Esophagus (tissue), 2 donors: ENCODE measurements around the gene UBXN7. TPM values are rescaled to one million over a fixed set of nuclear protein-coding genes. Genes with fewer than 3 reads are reported as not detected.
"Not testable (repeated sequence)": the region's sequence is repeated elsewhere in the genome, so short reads cannot be mapped to it uniquely, and the experiment has no call there.

Source experiments
- H3K27ac ChIP-seq, 2 donors: one replicate each; pipeline ENCODE4 v1.5.1; 2013; ENCODE audit warnings: low read depth in 2 of 2, mild to moderate bottlenecking in 2 of 2, inconsistent platforms in 1 of 2, low read length in 1 of 2, moderate library complexity in 1 of 2
- H3K27me3 ChIP-seq, 2 donors: one replicate each; pipeline ENCODE4 v1.6.1; 2013; ENCODE audit warnings: low read length in 2 of 2, control low read depth in 1 of 2, mild to moderate bottlenecking in 1 of 2; ENCODE audit not compliant: insufficient read depth in 2 of 2, control insufficient read depth in 1 of 2
- H3K36me3 ChIP-seq, 2 donors: one replicate each; pipeline ENCODE4 v1.6.1; 2013; ENCODE audit warnings: low read length in 1 of 2; ENCODE audit not compliant: control insufficient read depth in 2 of 2, insufficient read depth in 2 of 2
- H3K4me1 ChIP-seq, 2 donors: one replicate each; pipeline ENCODE4 v1.6.1; 2013; ENCODE audit warnings: low read length in 1 of 2; ENCODE audit not compliant: control insufficient read depth in 2 of 2, insufficient read depth in 2 of 2
- H3K4me3 ChIP-seq, 2 donors: one replicate each; pipeline ENCODE4 v1.5.1; 2013; ENCODE audit warnings: low read length in 2 of 2, mild to moderate bottlenecking in 2 of 2, low read depth in 1 of 2, moderate library complexity in 1 of 2
- H3K9me3 ChIP-seq, 2 donors: one replicate each; pipeline ENCODE4 v1.6.1; 2013; ENCODE audit warnings: mild to moderate bottlenecking in 2 of 2, low read depth in 1 of 2, low read length in 1 of 2, moderate library complexity in 1 of 2; ENCODE audit not compliant: control insufficient read depth in 2 of 2, insufficient read depth in 1 of 2
- WGBS, 2 donors: extraction: QIAGEN DNeasy Blood & Tissue Kit; methylation state at CpG; one replicate each; pipeline ENCODE4 v1.1.7; 2013; 5-methylcytosine and 5-hydroxymethylcytosine counted together
- polyA plus RNA-seq, 2 donors: library from polyadenylated mRNA; stranded (reverse); fragments of 200-250 nt; gene quantifications; one replicate each; pipeline ENCODE4 v1.2.3, GENCODE V29; 2013
- donor health status: healthy with polysubstance abuse.
- donor health status: Bipolar disorder and iron deficiency.

UBXN7 gene
- polyA plus RNA-seq, 2 donors, result 3.8 to 10.2 TPM

DNA sequence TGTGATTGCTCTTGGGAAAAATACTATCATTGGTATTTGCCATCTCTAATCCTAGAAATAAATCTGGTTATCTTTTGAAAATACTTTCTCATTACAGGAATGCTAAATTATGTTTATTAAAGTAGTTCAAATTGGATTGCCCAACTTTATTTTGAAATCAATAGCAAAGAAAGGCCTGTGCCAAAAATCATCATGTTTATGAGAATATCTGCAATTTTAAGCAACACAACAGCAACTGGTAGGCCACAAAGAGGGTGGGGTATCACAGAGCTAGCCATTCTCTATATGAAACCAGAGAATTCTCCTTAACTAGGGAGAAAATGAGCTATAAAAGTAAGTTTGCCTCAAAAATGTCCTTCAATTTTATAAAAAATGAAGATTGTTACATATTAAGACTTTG, 82.2 kb downstream of the UBXN7 start:
- Histone ChIP-seq H3K4me3 (no peak overlapping the region), H3K27ac (no peak overlapping the region), H3K9me3 (no peaks in the 10 kb centered on the region), H3K36me3 (peaks cover 0 to 2% of the 10 kb centered on the region in 2 donors), H3K27me3 (no peaks in the 10 kb centered on the region), H3K4me1 (no peaks in the 10 kb centered on the region)

DNA sequence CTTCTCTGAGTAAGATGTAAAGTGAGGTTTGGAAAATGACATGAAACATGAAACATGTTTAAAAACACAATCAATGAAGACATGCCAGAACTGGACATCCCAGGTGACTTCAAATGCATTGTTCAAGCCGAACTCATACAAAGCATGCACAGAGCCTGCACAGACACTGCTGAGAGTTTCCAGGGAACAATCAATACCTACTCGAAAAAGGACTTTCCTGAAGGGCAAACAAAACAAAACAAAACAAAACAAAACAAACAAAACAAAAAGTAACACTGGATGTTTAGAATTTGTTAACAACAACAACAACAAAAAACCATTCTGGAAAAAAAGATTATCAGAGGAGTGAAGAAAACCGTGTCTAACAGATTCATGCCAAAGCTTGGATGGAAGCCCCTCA, 83.5 kb downstream of the UBXN7 start:
- H3K9me3 ChIP-seq, result no peaks in the 10 kb centered on the region
- peaks cover 0 to 2% of the 10 kb centered on the region in 2 donors for H3K36me3 ChIP-seq
- WGBS, 2 donors, result 85 to 90% methylated on average over 3 of the region's 3 CpGs
- H3K4me3 ChIP-seq, result no peak overlapping the region
- H3K4me1 ChIP-seq, result no peaks in the 10 kb centered on the region
- H3K27ac ChIP-seq, result no peak overlapping the region
- no peaks in the 10 kb centered on the region for H3K27me3 ChIP-seq

- 70 to 75% methylated on average over 4 of the region's 4 CpGs for WGBS, 2 donors
- no peaks in the 10 kb centered on the region for H3K36me3 ChIP-seq
These were observed 87.6 kb downstream of the UBXN7 start for GRCh38 chr3:196344663-196345062.

DNA sequence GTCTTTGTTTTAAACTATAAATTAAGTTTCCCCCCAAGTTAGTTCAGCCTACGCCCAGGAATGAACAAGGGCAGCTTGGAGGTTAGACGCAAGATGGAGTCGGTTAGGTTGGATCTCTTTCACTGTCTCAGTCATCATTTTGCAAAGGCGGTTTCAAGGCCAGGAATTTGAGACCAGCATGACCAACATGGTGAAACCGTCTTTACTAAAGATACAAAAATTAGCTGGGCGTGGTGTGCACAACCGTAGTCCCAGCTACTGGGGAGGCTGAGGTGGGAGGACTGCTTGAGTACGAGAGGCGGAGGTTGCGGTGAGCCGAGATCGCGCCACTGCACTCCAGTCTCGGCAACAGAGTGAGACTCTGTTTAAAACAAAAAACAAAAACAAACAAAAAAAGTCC, 88.3 kb downstream of the UBXN7 start:
- not testable (repeated sequence) for H3K9me3 ChIP-seq, H3K36me3 ChIP-seq, H3K4me3 ChIP-seq, H3K27ac ChIP-seq, H3K27me3 ChIP-seq, H3K4me1 ChIP-seq
- WGBS, 2 donors, result 91 to 94% methylated on average over 12 to 13 of the region's 14 CpGs

More at GRCh38 chr3:196344663-196345062, 87.6 kb downstream of the UBXN7 start:
- no peaks in the 10 kb centered on the region for H3K4me1 ChIP-seq
- H3K9me3 ChIP-seq, result no peaks in the 10 kb centered on the region
- H3K27me3 ChIP-seq, result no peaks in the 10 kb centered on the region
- no peak overlapping the region for H3K4me3 ChIP-seq
- no peak overlapping the region for H3K27ac ChIP-seq

- H3K27ac ChIP-seq, result no peak overlapping the region
- WGBS, 2 donors, result 83 to 84% methylated on average over 7 of the region's 7 CpGs
- H3K36me3 ChIP-seq, result no peaks in the 10 kb centered on the region
- no peaks in the 10 kb centered on the region for H3K9me3 ChIP-seq
- no peaks in the 10 kb centered on the region for H3K27me3 ChIP-seq
- peaks cover 0 to 4% of the 10 kb centered on the region in 2 donors for H3K4me1 ChIP-seq
- H3K4me3 ChIP-seq, result no peak overlapping the region
These were observed 91.1 kb downstream of the UBXN7 start for GRCh38 chr3:196341137-196341536.

- H3K9me3 ChIP-seq, result no peaks in the 10 kb centered on the region
- H3K4me3 ChIP-seq, result no peak overlapping the region
- peaks cover 0 to 5% of the 10 kb centered on the region in 2 donors for H3K4me1 ChIP-seq
- no peaks in the 10 kb centered on the region for H3K36me3 ChIP-seq
- 45 to 61% methylated on average over 2 of the region's 2 CpGs for WGBS, 2 donors
- no peak overlapping the region for H3K27ac ChIP-seq
- H3K27me3 ChIP-seq, result no peaks in the 10 kb centered on the region
These were observed 91.8 kb downstream of the UBXN7 start for GRCh38 chr3:196340466-196340865.

DNA sequence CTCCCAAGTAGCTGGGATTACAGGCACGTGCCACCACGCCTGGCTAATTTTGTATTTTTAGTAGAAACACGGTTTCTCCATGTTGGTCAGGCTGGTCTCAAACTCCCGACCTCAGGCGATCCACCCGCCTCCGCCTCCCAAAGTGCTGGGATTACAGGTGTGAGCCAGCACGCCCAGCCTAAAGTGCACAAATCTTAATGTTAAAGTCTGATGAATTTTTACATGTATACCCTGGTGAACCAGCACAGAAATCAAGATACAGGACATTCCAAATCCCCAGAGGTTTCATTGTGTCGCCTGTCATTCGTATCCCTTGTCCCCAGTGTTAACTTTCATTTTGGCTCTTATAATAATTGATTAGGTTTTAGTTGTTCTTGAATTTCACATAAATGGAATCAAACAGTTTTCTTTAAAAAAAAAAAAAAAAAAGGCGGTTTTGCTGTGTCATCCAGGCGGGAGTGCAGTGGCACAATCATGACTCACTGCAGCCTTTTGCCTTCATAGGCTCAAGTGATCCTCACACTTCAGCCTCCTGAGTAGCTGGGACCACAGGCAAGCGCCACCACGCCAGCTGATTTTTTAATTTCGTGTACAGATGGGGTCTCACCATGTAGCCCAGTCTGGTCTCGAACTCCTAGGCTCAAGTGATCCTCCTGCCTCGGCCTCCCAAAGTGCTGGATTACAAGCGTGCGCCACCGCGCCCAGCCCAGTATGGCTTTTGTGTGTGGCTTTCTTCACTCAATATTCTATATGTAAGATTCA, 92.6 kb downstream of the UBXN7 start:
- peak overlapping the region in 1 of 2 donors; percentile 13 for H3K27ac ChIP-seq

DNA sequence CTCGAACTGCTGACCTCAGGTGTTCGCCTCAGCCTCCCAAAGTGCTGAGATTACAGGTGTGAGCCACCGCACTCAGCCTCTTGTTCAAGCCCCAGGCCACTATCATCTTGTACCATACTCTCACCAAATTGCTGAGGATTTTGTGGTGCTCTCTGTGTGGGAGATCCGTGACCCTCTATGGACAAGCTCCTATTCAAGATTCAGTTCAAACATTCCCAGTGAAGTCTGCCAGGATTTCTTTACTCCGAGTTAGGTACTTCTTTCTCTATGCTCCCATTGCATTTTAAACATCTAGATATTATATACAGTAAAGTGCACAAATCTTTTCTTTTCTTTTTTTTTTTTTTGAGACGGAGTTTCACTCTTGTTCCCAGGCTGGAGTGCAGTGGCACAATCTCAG, 93.2 kb downstream of the UBXN7 start:
- WGBS, 2 donors, result 87 to 91% methylated on average over 6 of the region's 6 CpGs

More for the DNA sequence above, 92.6 kb downstream of the UBXN7 start:
- H3K27me3 ChIP-seq, result no peaks in the 10 kb centered on the region
- peaks cover 0 to 5% of the 10 kb centered on the region in 2 donors for H3K4me1 ChIP-seq
- H3K36me3 ChIP-seq, result no peaks in the 10 kb centered on the region
- no peak overlapping the region for H3K4me3 ChIP-seq
- WGBS, 2 donors, result 83 to 84% methylated on average over 21 of the region's 21 CpGs
- H3K9me3 ChIP-seq, result no peaks in the 10 kb centered on the region

DNA sequence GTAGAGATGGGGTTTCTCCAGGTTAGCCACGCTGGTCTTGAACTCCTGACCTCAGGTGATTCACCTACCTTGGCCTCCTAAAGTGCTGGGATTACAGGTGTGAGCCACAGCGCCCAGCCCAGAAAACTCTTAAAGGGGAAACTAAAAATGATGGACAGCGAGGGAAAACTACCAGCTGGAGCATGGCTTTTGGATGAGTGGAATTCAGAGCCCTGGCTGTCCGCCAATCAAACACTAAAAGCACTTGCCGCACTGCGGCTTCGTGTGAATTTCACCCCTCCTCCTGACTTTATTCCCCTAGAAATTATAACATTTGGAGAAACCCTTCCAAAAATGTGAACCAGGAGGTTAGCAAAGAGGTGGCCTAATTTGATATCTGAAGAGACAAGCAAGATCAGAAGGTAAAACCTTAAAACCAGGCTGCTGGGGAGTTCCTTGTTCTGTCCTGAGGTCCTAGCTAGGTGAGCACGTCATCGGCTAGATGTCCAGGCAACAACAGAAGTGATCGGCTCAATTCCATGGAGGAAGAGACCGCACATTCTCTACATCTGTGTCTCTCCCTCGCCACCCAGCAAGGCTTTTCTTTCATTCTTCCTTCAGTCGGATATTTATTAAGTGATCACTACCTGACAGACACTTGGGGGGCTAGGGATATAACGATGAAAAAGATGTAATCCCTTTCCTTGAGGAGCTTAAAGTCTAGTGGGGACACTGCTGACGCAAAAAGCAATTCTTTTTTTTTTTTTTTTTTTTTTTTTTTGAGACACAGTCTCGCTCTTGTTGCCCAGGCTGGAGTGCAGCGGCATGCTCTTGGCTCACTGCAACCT, 95.7 kb downstream of the UBXN7 start:
- H3K27me3 ChIP-seq, result no peaks in the 10 kb centered on the region
- peaks cover 0 to 5% of the 10 kb centered on the region in 2 donors for H3K4me1 ChIP-seq
- H3K9me3 ChIP-seq, result no peaks in the 10 kb centered on the region
- no peak overlapping the region for H3K4me3 ChIP-seq
- H3K27ac ChIP-seq, result peak overlapping the region in 1 of 2 donors; percentile 33
- 73 to 75% methylated on average over 17 of the region's 17 CpGs for WGBS, 2 donors
- no peaks in the 10 kb centered on the region for H3K36me3 ChIP-seq

More for the DNA sequence above, 93.2 kb downstream of the UBXN7 start:
- Histone ChIP-seq H3K9me3 (no peaks in the 10 kb centered on the region), H3K36me3 (no peaks in the 10 kb centered on the region), H3K27me3 (no peaks in the 10 kb centered on the region), H3K27ac (no peak overlapping the region), H3K4me1 (peaks cover 0 to 5% of the 10 kb centered on the region in 2 donors), H3K4me3 (no peak overlapping the region)
